Nephron (organoid): ENCODE results near the gene NAA30.
A peak's percentile ranks its signal among the peaks of the same experiment; 100 is the strongest.
"Not testable (repeated sequence)": the region's sequence is repeated elsewhere in the genome, so short reads cannot be mapped to it uniquely, and the experiment has no call there.

Experiments used
- H3K27ac Mint-ChIP-seq, 3 experiments: 2 replicates each; pipeline ENCODE4 v1.8.0; 2020; ENCODE audit warnings: mixed read lengths in 3 of 3, mild to moderate bottlenecking in 2 of 3, moderate library complexity in 1 of 3
- H3K27me3 Mint-ChIP-seq: 2 replicates; pipeline ENCODE4 v1.8.0; 2021; ENCODE audit warnings: low read depth, mild to moderate bottlenecking, moderate library complexity, mixed read lengths
- H3K36me3 Mint-ChIP-seq: 2 replicates; pipeline ENCODE4 v1.8.0; 2020; ENCODE audit warnings: low read depth, mixed read lengths
- H3K4me1 Mint-ChIP-seq: 2 replicates; pipeline ENCODE4 v1.8.0; 2020; ENCODE audit warnings: mixed read lengths
- H3K4me3 Mint-ChIP-seq, 3 experiments: 2 replicates each; pipeline ENCODE4 v1.8.0; 2020; ENCODE audit warnings: mild to moderate bottlenecking in 3 of 3, mixed read lengths in 3 of 3, moderate library complexity in 2 of 3
- H3K9me3 Mint-ChIP-seq: 2 replicates; pipeline ENCODE4 v1.8.0; 2020; ENCODE audit warnings: mixed read lengths
- TF ChIP-seq, protein P1 (sequence below), 3 experiments: fragments of 200-600 bp; sonication (generic); IDR thresholded peaks; one replicate each; pipeline ENCODE4 v1.5.0; 2021; ENCODE audit warnings: antibody characterized with exemption in 3 of 3; ENCODE audit not compliant: unreplicated experiment in 3 of 3

The NAA30 gene

DNA sequence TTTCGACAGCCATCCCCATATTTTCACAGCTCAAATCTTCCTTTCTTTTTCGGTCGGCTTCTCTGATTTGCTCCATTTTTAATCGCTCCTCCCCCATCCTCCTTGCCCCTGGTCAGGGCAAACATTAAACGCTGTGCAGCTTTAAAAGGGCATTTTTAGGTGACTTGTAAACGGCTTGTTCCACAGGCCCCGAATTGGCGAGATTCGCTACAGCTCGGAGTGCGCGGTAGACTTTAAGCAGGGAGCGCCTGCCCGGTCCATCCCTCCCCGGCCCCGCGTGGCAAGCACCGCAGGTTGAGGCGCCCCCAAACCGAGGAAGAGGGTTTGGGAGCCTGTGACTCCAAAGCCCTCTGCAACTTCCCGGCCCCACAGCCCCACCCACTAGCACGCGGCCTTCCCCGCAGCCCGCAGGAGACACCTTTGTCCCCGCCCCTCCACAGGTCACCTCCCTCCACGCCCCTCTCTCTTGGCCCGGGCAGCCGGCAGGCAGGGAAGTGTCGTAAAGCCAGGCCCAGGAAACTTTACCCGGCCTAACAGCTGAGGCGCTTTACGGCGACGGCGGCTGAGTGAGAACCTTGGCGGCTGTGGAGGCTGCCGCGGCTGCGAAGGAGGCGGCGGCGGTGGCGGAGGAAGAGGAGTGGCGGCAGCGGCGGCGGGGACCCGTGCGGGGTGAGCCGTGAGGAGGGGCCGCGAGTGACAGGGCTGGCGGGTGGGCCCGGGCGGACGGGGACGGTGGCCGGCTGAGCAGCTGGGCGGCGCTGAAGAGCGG, at the start of gene NAA30:
Gene NAA30, plus strand, starts transcription at position 550 of the 769 bp plus-strand sequence. CDS start 372 bp downstream, outside the sequence.
- TF ChIP-seq, protein P1, sequence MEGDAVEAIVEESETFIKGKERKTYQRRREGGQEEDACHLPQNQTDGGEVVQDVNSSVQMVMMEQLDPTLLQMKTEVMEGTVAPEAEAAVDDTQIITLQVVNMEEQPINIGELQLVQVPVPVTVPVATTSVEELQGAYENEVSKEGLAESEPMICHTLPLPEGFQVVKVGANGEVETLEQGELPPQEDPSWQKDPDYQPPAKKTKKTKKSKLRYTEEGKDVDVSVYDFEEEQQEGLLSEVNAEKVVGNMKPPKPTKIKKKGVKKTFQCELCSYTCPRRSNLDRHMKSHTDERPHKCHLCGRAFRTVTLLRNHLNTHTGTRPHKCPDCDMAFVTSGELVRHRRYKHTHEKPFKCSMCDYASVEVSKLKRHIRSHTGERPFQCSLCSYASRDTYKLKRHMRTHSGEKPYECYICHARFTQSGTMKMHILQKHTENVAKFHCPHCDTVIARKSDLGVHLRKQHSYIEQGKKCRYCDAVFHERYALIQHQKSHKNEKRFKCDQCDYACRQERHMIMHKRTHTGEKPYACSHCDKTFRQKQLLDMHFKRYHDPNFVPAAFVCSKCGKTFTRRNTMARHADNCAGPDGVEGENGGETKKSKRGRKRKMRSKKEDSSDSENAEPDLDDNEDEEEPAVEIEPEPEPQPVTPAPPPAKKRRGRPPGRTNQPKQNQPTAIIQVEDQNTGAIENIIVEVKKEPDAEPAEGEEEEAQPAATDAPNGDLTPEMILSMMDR (IDR thresholded peaks at IDR 0.05; ENCODE audit: unreplicated experiment in 3 of 3), result no peak
- peak within 1 kb of the TSS; percentile 86 to 95 (median 94) for H3K27ac Mint-ChIP-seq
- H3K4me1 Mint-ChIP-seq, result peaks cover 38% of the 10 kb centered on the region
- H3K27me3 Mint-ChIP-seq, result peaks cover 6% of the 10 kb centered on the region
- H3K4me3 Mint-ChIP-seq, result peak within 1 kb of the TSS; percentile 92 to 95 (median 94)
- peaks cover 13% of the 10 kb centered on the region for H3K36me3 Mint-ChIP-seq
- H3K9me3 Mint-ChIP-seq, result no peaks in the 10 kb centered on the region

DNA sequence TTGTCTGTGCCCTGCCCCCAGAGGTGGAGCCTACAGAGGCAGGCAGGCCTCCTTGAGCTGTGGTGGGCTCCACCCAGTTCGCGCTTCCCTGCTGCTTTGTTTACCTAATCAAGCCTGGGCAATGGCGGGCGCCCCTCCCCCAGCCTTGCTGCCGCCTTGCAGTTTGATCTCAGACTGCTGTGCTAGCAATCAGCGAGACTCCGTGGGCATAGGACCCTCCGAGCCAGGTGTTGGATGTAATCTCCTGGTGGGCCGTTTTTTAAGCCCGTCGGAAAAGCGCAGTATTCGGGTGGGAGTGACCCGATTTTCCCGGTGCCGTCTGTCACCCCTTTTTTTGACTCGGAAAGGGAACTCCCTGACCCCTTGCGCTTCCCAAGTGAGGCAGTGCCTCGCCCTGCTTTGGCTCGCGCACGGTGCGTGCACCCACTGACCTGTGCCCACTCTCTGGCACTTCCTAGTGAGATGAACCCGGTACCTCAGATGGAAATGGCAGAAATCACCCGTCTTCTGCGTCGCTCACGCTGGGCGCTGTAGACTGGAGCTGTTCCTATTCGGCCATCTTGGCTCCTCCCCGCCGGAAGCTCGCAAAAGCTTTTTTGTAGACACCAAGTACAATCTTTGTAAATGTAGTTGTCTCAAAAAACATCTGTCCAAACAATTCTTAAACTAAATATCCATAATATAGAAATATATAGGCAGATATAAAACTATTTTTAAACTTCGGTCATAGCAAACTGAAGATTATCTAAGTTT, 46.7 kb upstream of the NAA30 start:
- H3K36me3 Mint-ChIP-seq, H3K27me3 Mint-ChIP-seq, H3K9me3 Mint-ChIP-seq, H3K4me1 Mint-ChIP-seq, H3K27ac Mint-ChIP-seq: not testable (repeated sequence)
- H3K4me3 Mint-ChIP-seq, result peak overlapping the region; percentile 79 to 81 (median 80)

DNA sequence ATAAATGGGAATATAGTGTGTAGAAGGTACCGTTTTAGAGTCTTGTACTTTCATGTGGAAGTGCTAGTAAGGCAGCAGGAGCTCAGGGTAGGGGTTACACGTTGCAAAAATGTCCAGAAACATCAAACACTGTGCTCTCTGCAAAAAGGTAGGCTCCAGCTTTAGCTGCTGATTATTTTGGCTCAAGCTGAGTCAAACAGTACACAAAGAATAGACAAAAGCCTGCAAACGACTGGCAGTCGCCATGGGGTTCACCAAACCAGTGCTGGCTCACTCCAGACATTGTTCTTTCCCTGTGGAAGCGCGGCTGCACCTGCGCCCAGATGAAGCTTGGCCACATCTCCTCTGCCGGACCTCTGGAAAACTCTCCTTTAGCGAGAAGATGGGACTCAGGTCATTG, 45.3 kb upstream of the NAA30 start:
- TF ChIP-seq, protein P1 (IDR thresholded peaks at IDR 0.05; ENCODE audit: unreplicated experiment in 3 of 3), result no peak
- H3K27ac Mint-ChIP-seq, result no peak overlapping the region
- H3K9me3 Mint-ChIP-seq, result peaks cover 3% of the 10 kb centered on the region
- H3K36me3 Mint-ChIP-seq, result peaks cover 4% of the 10 kb centered on the region
- no peak overlapping the region for H3K4me3 Mint-ChIP-seq
- peaks cover 3% of the 10 kb centered on the region for H3K27me3 Mint-ChIP-seq
- H3K4me1 Mint-ChIP-seq, result no peaks in the 10 kb centered on the region

DNA sequence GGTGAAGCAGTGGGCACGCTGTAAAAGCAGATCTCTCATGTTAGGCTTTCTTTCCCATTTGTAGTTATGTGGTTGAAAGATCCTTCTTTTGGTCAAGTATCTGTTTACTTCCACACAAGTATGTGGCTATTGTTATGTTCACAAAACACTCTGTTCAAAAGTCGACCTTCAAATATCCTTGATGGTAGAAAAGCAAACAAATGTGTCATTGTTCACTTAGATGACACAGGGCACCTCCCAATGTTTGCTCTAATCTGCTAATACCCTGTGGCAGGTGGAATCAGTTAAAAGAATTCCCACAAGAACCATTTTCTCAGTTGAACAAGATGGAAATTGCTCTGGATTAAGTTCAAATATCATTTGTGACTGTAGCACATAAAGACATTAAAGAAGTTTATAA, 43.6 kb upstream of the NAA30 start:
- Mint-ChIP-seq H3K27me3 (peaks cover 3% of the 10 kb centered on the region), H3K9me3 (peaks cover 3% of the 10 kb centered on the region), H3K27ac (no peak overlapping the region), H3K4me1 (no peaks in the 10 kb centered on the region), H3K36me3 (peaks cover 4% of the 10 kb centered on the region), H3K4me3 (no peak overlapping the region)
- TF ChIP-seq, protein P1 (IDR thresholded peaks at IDR 0.05; ENCODE audit: unreplicated experiment in 3 of 3), result no peak

DNA sequence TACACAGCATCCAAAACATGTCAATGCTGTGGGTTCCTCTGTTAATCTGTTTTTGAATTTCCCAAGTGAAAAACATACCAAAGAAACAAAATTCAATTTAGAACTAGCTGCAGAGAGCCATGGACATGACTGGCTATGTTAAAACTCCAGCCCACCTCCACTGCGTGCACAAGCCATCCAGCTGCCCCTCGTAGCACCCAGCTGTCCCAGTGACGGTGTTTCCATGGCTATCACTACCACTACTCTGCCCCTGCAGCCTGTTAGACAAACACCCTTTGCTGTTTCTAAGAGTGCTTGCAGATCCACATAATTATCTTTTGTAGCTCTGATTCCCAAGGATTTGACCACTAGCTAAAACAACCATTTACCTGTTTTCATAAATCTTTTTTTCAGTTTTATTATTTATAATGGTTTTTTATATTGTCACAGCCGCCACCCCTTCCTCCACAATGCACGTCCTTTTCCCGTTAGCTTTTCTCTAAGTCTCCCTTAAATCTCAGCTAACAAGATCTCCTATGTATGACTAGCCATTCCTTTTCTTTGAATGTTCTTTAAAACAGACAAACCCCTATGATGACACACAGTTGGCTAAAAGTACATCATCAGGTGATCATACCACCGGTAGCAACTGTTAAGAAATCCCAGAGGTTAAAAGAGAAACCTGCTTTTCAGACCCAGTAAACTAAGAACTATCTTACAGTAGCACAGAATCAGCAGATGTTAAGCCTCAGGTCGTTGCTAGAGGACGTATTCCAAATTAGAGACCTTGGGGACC, 37.8 kb upstream of the NAA30 start:
- Mint-ChIP-seq H3K4me1 (no peaks in the 10 kb centered on the region), H3K9me3 (no peaks in the 10 kb centered on the region), H3K4me3 (no peak overlapping the region), H3K36me3 (no peaks in the 10 kb centered on the region), H3K27ac (no peak overlapping the region), H3K27me3 (no peaks in the 10 kb centered on the region)
- TF ChIP-seq, protein P1 (IDR thresholded peaks at IDR 0.05; ENCODE audit: unreplicated experiment in 3 of 3), result no peak
